Measurements from ENCODE around the gene KCNN3.

The KCNN3 gene

DNA sequence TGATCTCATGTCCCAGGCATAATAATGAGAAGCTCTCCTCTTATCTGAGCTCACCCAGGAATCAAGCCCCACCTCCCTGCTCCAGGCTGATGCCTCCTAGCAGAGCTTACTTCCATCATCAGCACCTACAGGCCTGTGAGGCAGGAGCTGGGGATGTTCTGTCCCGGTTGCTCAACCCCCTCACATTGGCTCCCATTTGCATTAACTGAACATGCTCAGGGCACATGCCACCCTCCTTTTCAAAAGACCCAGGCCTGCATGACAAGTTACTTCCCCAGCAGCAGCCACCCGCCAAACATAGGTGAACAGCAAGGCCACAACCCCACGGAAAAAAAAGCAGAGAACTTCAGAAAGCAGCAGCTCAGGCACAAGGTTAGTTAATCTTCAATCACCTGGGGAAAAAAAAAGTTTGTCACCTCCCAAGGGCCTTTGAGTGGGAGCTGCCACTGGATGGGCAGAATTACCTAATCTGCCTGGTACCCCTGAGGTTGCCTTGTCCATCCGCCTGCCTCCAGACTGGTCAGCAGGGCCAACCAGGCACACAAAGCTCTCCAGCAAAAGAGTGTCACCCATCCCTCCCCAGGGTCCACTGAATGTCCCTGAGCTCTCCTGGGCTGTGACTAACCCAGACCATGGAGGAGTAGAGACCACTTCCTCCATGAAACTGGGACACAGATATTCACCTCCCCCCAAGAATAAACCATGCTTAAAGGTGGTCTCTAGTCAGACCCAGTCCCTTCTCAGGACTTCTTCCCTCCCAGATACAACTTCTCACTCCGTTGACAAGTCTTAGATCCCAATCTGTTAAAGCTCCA is 4.4 kb downstream of the KCNN3 start:
- Histone ChIP-seq H3K27me3 (ENCODE audit: control insufficient read depth, insufficient read depth, low read length) (peaks cover 40% of the 10 kb centered on the region), H3K9me3 (ENCODE audit: control insufficient read depth, insufficient read depth, low read length) (no peaks in the 10 kb centered on the region), H3K9ac (ENCODE audit: low read depth, low read length) (no peak overlapping the region), H3K4me3 (ENCODE audit: low read depth, low read length) (no peak overlapping the region), H3K4me1 (ENCODE audit: control insufficient read depth, insufficient read depth, low read length) (peaks cover 13% of the 10 kb centered on the region), H3K36me3 (ENCODE audit: control insufficient read depth, insufficient read depth, low read length) (no peaks in the 10 kb centered on the region)

DNA sequence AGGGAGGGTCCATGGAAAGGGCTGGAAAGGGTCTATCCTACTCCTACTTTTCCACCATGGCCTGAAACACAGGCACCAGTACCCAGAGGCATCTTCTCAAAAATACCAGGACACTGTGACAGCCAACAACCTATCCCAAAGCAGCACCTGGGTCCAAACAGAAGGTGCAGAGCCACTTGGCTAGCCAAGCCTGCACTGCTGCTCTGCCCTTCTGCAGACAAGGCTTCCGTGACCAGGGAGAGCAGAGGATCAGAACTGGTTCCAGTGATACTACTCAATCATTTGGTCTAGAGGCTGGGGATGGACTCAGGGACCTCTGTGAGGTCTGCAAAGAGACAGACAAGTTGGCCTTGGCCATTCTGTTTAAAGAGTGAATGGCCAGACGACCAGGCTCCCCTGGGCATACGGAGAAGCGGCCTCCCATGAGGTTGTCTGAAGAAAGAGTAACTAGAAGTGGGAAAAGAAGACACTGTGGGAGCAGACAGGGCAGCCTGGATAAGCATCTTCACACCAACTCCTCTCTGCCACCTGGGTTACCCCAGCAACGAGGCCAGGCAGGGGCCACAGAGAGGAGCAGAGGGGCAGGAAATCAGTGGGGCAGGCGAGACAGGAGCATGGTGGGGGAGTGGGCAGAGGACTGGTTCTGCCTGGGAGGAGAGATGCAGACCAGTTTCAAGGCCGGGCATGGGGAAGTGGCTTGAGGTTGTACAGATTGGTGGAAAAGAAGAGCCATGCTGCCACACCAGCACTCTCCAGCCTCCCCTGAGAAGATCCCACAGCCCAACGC is 5.7 kb downstream of the KCNN3 start:
- Histone ChIP-seq H3K36me3 (ENCODE audit: control insufficient read depth, insufficient read depth, low read length) (no peaks in the 10 kb centered on the region), H3K4me1 (ENCODE audit: control insufficient read depth, insufficient read depth, low read length) (peaks cover 13% of the 10 kb centered on the region), H3K4me3 (ENCODE audit: low read depth, low read length) (no peak overlapping the region), H3K27me3 (ENCODE audit: control insufficient read depth, insufficient read depth, low read length) (peaks cover 37% of the 10 kb centered on the region), H3K9me3 (ENCODE audit: control insufficient read depth, insufficient read depth, low read length) (no peaks in the 10 kb centered on the region), H3K9ac (ENCODE audit: low read depth, low read length) (no peak overlapping the region)

DNA sequence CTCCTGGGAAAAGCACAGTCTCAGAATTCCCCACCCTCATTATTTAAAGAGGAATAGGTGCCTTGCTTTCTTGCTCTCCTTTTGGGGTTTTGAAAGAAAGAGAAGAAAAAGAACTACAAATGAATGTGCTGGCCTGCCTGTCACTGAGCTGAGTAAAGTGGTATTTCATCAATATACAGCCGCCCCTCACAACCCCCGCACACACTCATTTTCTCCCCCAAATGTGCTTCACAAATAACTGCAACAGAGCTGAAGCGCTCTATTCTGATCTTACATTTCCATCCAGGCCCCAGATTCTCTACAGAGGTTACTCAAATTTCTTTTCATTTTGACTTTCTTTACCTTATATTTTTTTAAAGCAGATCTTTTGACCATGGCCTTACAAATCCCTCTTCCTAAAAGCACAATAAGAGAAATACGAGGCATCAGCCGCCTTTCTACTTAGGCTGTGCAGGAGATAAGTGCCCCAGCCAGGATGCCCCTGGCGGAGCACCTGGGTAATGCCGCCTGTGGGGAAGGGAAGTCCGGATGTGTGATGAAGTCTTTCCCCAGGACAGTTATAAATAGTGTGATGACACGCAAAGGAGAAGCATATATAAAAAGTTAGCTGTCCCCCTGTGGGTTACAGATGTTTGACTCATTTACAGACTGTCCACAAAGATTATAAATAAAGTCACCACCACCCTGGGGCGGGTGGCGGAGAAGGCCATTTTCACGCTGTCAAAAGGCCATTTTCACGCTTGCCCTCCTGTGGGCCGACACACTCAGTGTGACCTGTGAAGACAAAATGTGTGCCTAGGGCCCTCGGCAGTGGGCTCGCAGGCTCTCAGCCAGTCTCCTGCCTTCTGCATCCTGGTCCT is 6.5 kb downstream of the KCNN3 start:
- Histone ChIP-seq H3K27me3 (ENCODE audit: control insufficient read depth, insufficient read depth, low read length) (peaks cover 29% of the 10 kb centered on the region), H3K9ac (ENCODE audit: low read depth, low read length) (no peak overlapping the region), H3K36me3 (ENCODE audit: control insufficient read depth, insufficient read depth, low read length) (no peaks in the 10 kb centered on the region), H3K4me3 (ENCODE audit: low read depth, low read length) (no peak overlapping the region), H3K4me1 (ENCODE audit: control insufficient read depth, insufficient read depth, low read length) (peaks cover 9% of the 10 kb centered on the region), H3K9me3 (ENCODE audit: control insufficient read depth, insufficient read depth, low read length) (no peaks in the 10 kb centered on the region)

DNA sequence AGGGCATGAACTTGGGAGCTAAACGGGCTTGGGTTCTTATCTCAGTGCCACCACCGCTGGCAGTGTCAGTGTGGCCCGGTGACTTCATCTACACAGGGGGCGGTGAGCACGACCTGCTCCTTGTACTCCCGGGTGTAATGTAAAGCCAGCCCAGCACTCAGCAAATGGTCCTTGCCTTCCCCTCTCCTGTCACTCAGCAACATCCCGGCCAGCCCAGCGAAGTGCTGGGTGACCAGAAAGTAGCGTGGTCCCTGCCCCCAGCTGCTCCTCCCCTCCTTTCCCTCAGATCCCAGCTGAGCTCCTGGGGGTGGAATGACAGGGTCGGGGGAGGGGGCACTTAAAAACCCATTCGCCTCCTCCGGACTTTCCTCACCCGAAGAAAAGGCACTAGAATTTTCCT is 7.2 kb downstream of the KCNN3 start:
- Histone ChIP-seq H3K9me3 (ENCODE audit: control insufficient read depth, insufficient read depth, low read length) (no peaks in the 10 kb centered on the region), H3K4me1 (ENCODE audit: control insufficient read depth, insufficient read depth, low read length) (peaks cover 6% of the 10 kb centered on the region), H3K9ac (ENCODE audit: low read depth, low read length) (no peak overlapping the region), H3K27me3 (ENCODE audit: control insufficient read depth, insufficient read depth, low read length) (peaks cover 23% of the 10 kb centered on the region), H3K36me3 (ENCODE audit: control insufficient read depth, insufficient read depth, low read length) (no peaks in the 10 kb centered on the region), H3K4me3 (ENCODE audit: low read depth, low read length) (no peak overlapping the region)

DNA sequence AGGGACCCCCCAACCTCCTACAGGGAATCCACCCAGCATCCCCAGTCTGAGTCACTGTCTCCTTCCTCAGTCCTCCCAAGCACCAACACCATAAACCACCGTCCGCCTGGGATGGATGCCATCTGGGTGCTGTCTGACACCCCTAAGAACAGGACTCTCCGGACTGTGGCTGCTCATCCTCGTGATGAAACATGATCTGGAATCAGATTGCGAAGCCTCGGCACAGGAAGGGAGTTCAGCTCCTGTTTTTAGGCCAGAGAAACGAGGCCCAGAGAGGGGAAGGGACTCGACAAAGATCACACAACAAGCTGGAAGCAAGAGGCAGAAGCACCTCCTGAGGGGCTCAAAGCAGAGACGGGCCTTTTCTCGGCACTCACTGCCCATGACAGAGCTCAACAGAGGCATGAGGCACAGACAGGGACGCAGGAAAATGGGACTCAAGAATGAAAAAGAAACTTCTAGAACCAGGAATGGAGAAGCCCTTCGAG is 8.4 kb downstream of the KCNN3 start:
- no peak overlapping the region for H3K4me3 ChIP-seq (ENCODE audit: low read depth, low read length)
- no peaks in the 10 kb centered on the region for H3K36me3 ChIP-seq (ENCODE audit: control insufficient read depth, insufficient read depth, low read length)
- H3K9ac ChIP-seq (ENCODE audit: low read depth, low read length): no peak overlapping the region
- no peaks in the 10 kb centered on the region for H3K9me3 ChIP-seq (ENCODE audit: control insufficient read depth, insufficient read depth, low read length)
- peaks cover 12% of the 10 kb centered on the region for H3K27me3 ChIP-seq (ENCODE audit: control insufficient read depth, insufficient read depth, low read length)
- H3K4me1 ChIP-seq (ENCODE audit: control insufficient read depth, insufficient read depth, low read length): peaks cover 6% of the 10 kb centered on the region

DNA sequence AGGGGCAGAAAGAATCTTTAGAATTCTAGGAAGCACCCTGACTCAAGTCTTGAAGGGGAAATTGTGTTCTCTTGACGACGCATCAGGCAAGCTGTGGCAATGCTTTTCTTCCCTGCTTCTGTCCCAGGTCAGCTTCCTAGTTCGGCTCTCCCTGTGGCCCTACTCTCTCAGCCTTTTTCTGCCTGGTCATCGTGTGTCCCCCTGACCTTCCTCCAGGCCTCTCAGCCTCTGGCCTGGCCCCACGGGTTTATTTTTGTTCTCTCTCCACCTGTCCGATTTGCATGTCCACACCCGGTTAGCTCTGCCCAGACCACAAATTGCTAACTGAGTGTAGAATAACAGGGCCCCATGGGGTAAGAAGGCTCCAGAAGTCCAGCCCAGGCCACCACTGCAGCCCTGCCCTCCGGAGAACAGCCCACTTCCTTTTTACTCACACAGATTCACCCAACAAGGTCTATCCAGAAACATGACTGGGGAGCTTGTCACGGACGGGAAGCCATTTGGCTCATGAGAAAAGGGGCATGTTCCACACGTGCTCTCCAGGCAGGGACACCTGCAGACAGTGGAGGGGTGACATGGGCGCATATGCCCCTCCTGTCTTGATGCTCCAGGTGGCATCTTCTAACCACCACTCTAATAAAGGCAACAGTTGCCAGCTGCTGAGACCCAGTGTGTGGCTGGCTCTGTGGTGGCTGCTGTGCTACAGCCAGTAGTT is 9.8 kb downstream of the KCNN3 start:
- Histone ChIP-seq H3K27me3 (ENCODE audit: control insufficient read depth, insufficient read depth, low read length) (no peaks in the 10 kb centered on the region), H3K4me3 (ENCODE audit: low read depth, low read length) (no peak overlapping the region), H3K9ac (ENCODE audit: low read depth, low read length) (no peak overlapping the region), H3K4me1 (ENCODE audit: control insufficient read depth, insufficient read depth, low read length) (peaks cover 6% of the 10 kb centered on the region), H3K36me3 (ENCODE audit: control insufficient read depth, insufficient read depth, low read length) (no peaks in the 10 kb centered on the region), H3K9me3 (ENCODE audit: control insufficient read depth, insufficient read depth, low read length) (no peaks in the 10 kb centered on the region)

DNA sequence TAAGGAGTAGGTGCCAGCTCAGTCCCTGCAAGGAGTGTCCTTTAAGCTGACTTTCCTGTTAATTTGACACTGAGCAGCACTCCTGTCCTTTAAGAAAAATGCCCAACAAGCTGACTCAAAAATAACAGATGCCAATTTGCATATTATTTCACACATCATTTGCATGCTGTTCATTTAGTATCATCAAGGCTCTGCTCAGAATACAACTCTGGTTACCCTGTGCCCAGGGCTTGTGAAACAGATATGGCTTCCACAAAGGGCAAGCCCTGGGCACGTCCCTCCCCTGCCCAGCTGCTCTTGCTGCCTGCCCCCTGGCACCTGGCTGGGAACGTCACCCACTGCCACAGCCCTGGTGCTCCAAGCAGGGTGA is 10.3 kb downstream of the KCNN3 start:
- Histone ChIP-seq H3K9ac (ENCODE audit: low read depth, low read length) (no peak overlapping the region), H3K27me3 (ENCODE audit: control insufficient read depth, insufficient read depth, low read length) (no peaks in the 10 kb centered on the region), H3K4me1 (ENCODE audit: control insufficient read depth, insufficient read depth, low read length) (peaks cover 6% of the 10 kb centered on the region), H3K4me3 (ENCODE audit: low read depth, low read length) (no peak overlapping the region), H3K36me3 (ENCODE audit: control insufficient read depth, insufficient read depth, low read length) (no peaks in the 10 kb centered on the region), H3K9me3 (ENCODE audit: control insufficient read depth, insufficient read depth, low read length) (no peaks in the 10 kb centered on the region)

DNA sequence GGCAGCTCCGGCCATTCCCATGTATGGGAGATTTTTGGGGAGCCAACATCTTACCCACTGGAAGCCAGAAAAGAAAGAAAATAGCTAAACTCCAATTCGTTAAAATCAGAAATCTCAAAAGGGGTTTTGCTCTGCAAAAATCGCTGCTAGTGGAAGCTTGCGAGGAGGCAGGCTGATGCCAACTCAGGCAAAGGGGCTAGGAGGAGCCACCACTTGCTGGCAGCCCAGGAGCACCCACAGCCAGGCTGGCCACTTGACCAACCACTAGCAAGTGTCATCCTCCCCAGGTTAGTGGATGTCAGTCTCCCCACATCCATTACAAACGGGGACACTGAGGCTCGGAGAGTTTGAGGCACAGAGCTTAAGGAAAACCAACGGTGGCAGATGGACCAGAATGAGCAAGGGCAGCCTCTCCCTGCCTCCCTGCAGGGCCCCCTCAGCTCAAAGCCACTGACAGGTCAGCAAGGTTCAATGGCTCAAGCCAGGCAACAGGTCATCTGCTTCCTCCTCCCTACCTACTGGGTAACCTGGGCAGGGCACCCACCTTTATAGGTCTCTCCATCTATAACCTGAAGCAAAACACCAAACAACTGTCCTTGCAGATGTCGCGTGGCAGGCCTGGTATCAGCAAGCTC is 10.8 kb downstream of the KCNN3 start:
- no peak overlapping the region for H3K9ac ChIP-seq (ENCODE audit: low read depth, low read length)
- peaks cover 6% of the 10 kb centered on the region for H3K4me1 ChIP-seq (ENCODE audit: control insufficient read depth, insufficient read depth, low read length)
- no peaks in the 10 kb centered on the region for H3K36me3 ChIP-seq (ENCODE audit: control insufficient read depth, insufficient read depth, low read length)
- H3K4me3 ChIP-seq (ENCODE audit: low read depth, low read length): no peak overlapping the region
- H3K9me3 ChIP-seq (ENCODE audit: control insufficient read depth, insufficient read depth, low read length): no peaks in the 10 kb centered on the region
- no peaks in the 10 kb centered on the region for H3K27me3 ChIP-seq (ENCODE audit: control insufficient read depth, insufficient read depth, low read length)

DNA sequence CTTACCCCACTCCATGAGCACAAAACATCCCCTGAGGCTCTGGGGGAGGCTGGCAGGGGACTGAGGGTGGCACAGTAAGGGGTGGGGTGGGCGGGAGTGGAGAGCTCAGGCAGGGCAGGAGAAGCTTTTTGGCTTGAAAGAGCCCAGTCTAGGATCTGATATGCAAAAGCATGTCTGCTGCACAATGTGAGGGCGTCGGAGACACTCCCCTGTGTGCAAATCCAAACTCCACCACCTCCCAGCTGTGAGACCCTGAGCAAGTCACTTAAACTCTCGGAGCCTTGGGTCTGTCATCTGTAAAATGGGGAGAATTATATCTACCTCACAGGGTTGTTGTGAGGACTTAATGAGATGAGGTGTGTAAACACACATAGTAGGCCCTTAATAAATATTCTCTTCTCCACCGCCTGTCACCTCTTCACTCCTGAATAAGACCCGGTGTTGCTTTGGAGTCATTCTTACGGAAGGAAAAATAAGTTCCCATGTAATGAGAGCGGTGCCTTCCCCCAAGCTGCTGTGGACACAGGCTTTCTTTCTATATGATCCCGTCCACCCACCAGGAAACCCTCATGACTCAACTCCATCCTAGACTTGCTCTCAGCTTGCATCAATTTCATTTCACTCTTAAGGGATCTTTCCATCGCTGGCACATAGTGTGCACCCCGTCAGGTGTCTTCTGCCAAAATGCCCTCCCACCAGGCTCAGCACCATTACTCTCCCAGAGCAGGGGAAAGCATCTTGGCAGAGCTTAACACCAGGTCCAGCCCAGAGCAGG is 12.5 kb downstream of the KCNN3 start:
- Histone ChIP-seq H3K4me1 (ENCODE audit: control insufficient read depth, insufficient read depth, low read length) (no peaks in the 10 kb centered on the region), H3K4me3 (ENCODE audit: low read depth, low read length) (no peak overlapping the region), H3K9ac (ENCODE audit: low read depth, low read length) (no peak overlapping the region)

DNA sequence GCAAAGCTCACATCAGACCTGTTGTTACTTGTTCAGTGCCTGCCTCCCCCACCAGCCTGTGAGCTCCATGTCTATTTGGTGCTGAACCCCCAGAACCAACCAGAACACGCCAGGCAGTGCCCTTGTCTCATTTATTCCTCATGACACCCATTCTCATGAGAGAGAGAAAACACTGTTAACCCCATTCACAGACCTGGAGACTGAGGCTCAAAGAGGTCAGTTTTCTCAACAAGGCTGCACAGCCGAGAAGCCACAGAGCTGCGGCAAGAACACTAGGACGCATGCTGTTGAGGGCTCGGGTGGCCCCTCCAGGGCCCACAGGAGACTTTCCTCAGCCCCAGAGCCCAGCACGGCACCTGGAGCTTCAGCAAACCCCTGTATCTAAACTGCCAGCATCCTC is 13.1 kb downstream of the KCNN3 start:
- H3K9me3 ChIP-seq (ENCODE audit: control insufficient read depth, insufficient read depth, low read length): no peaks in the 10 kb centered on the region
- H3K36me3 ChIP-seq (ENCODE audit: control insufficient read depth, insufficient read depth, low read length): no peaks in the 10 kb centered on the region
- no peak overlapping the region for H3K9ac ChIP-seq (ENCODE audit: low read depth, low read length)
- H3K27me3 ChIP-seq (ENCODE audit: control insufficient read depth, insufficient read depth, low read length): no peaks in the 10 kb centered on the region
- no peak overlapping the region for H3K4me3 ChIP-seq (ENCODE audit: low read depth, low read length)
- no peaks in the 10 kb centered on the region for H3K4me1 ChIP-seq (ENCODE audit: control insufficient read depth, insufficient read depth, low read length)

More for the DNA sequence above, 12.5 kb downstream of the KCNN3 start:
- no peaks in the 10 kb centered on the region for H3K27me3 ChIP-seq (ENCODE audit: control insufficient read depth, insufficient read depth, low read length)
- no peaks in the 10 kb centered on the region for H3K9me3 ChIP-seq (ENCODE audit: control insufficient read depth, insufficient read depth, low read length)
- H3K36me3 ChIP-seq (ENCODE audit: control insufficient read depth, insufficient read depth, low read length): no peaks in the 10 kb centered on the region
